Measurements from ENCODE around the gene NFAM1.

DNA sequence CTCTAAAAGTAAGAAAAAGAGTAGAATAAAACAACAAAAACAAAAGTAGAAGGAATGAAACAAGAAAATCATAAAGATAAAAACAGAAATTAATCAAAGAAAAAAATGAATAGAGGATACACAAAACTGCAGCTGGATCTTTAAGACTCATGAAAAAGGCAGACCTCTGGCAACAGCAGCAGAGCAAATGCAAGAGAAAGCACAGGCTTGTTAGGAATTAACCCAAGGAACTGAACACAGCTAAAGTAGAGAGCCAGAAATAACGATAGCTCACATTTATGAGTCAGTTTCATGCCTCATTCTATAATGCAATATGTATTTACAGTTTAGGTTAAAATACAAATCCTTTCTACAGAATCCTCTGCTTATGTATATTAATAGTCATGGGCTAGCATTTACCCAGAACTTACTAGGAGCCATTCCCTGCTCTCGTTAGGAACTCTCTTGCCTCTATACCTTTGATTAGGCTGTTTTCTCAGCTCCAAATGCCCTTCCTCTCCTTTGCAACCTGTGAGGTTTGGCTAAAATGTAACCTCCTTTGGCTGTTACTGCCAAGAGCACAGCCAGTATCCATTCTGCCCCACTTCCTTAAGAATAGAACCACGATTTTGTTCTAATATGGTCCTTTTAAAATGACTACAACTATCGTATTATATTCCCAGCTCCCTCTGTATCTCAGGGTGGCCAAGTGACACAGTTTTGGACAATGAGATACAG lies 38.3 kb upstream of the NFAM1 start:
- TF ChIP-seq SP7 (tag by site-specific recombination; IDR thresholded peaks at IDR 0.05) (no peak), KLF9 (tag by site-specific recombination; IDR thresholded peaks at IDR 0.05; ENCODE audit: low read depth) (no peak)

Measured in HEK293 (cell line).